ENCODE results near the gene CEACAM19. TPM values are rescaled to one million over a fixed set of nuclear protein-coding genes. Genes with fewer than 3 reads are reported as not detected.

CEACAM19 gene
- total and polyA plus RNA-seq, 11 donors: 1.9 to 12.8 (median 5.1) TPM

DNA sequence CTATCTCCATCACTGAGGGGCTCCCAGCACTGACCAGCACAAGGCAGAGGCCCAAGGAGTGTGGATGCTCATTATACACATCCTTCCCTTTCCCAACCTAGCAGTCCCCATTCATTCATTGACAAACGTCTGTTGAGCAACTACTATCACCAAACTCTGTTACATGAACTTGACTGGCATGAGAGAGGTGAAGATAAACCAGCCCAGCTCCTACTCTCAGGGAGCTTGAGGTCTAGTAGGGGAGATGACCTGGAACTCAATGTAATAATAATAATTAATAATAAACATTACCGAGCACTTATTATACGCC lies 18.8 kb downstream of the CEACAM19 start:
- no peaks in the 10 kb centered on the region for H3K9me3 ChIP-seq
- peaks cover 0 to 57% (median 21%) of the 10 kb centered on the region in 12 donors for H3K4me1 ChIP-seq
- H3K36me3 ChIP-seq: no peaks in the 10 kb centered on the region
- H3K4me3 ChIP-seq: no peak overlapping the region
- no peak overlapping the region for H3K27ac ChIP-seq
- ATAC-seq (no peak), DNase-seq (no peak)
- no peaks in the 10 kb centered on the region for H3K27me3 ChIP-seq
- no peak for TF ChIP-seq CTCF (IDR thresholded peaks at IDR 0.05)
- no peak for TF ChIP-seq POLR2A (IDR thresholded peaks at IDR 0.05)
- WGBS, 4 donors: 89 to 95% (median 91%) methylated on average over 3 of the region's 3 CpGs
- intact Hi-C loops (cut with DNase I): loop anchor here in 3 of 10 donors (1.0 to 2.0 kb wide), 3 partner anchors 35 to 80 kb away; no protein-coding TSS in a partner anchor

DNA sequence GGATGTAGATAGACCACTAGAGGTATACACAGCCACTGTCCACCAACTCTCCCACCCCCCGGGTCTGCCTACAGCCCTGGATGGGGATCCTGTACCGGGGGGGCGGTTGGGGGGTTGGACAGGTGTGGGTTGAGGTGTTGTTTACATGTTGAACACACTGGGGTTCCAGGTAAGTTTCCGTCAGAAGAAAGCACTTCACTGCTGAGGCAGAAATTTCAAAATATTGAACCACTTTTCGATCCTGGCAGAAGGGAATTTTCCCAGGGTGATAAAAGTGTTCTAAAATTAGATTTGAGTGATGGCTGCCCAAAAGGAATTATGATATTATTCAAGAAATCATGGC lies 21.1 kb downstream of the CEACAM19 start:
- intact Hi-C loops (cut with DNase I): no loop called here
- no peak for DNase-seq
- Histone ChIP-seq H3K27ac (peak overlapping the region in 7 of 12 donors; percentile 19 to 77 (median 72)), H3K4me3 (peak overlapping the region in 1 of 12 donors; percentile 1), H3K27me3 (no peaks in the 10 kb centered on the region), H3K4me1 (peaks cover 0 to 39% (median 20%) of the 10 kb centered on the region in 12 donors), H3K9me3 (no peaks in the 10 kb centered on the region), H3K36me3 (no peaks in the 10 kb centered on the region)
- no peak for TF ChIP-seq CTCF (IDR thresholded peaks at IDR 0.05)
- WGBS, 4 donors: 45 to 78% (median 57%) methylated on average over 5 of the region's 5 CpGs
- no peak for ATAC-seq

GRCh38 chr19:44694184-44694579 lies 22.9 kb downstream of the CEACAM19 start:
- WGBS, 4 donors: 90 to 97% (median 94%) methylated on average over 2 of the region's 2 CpGs
- H3K4me3 ChIP-seq: no peak overlapping the region

GRCh38 chr19:44696939-44697669 lies 25.8 kb downstream of the CEACAM19 start:
- intact Hi-C loops (cut with DNase I): no loop called here
- H3K4me3 ChIP-seq: no peak overlapping the region
- ATAC-seq (no peak), DNase-seq (no peak)
- 64 to 72% (median 70%) methylated on average over 22 of the region's 22 CpGs for WGBS, 4 donors
- H3K4me1 ChIP-seq: peaks cover 0 to 18% (median 9%) of the 10 kb centered on the region in 12 donors
- no peaks in the 10 kb centered on the region for H3K36me3 ChIP-seq
- TF ChIP-seq POLR2A (IDR thresholded peaks at IDR 0.05) (no peak), CTCF (IDR thresholded peaks at IDR 0.05) (no peak)
- H3K27ac ChIP-seq: no peak overlapping the region
- no peaks in the 10 kb centered on the region for H3K27me3 ChIP-seq
- no peaks in the 10 kb centered on the region for H3K9me3 ChIP-seq

More at GRCh38 chr19:44694184-44694579, 22.9 kb downstream of the CEACAM19 start:
- no peak for DNase-seq
- intact Hi-C loops (cut with DNase I): no loop called here
- no peak for ATAC-seq
- TF ChIP-seq POLR2A (IDR thresholded peaks at IDR 0.05) (no peak), CTCF (IDR thresholded peaks at IDR 0.05) (peak in 1 of 12 donors; percentile 14)
- Histone ChIP-seq H3K36me3 (no peaks in the 10 kb centered on the region), H3K27me3 (no peaks in the 10 kb centered on the region), H3K9me3 (no peaks in the 10 kb centered on the region), H3K27ac (peak overlapping the region in 4 of 12 donors; percentile 3 to 31 (median 24)), H3K4me1 (peaks cover 0 to 36% (median 17%) of the 10 kb centered on the region in 12 donors)

Data from heart left ventricle (tissue), 16 donors.